HepG2 (cell line): ENCODE results near the gene PCBP4. TPM values are rescaled to one million over a fixed set of nuclear protein-coding genes. Genes with fewer than 3 reads are reported as not detected.

Experiments
- CENPX ChIP-seq: sonication (generic); formaldehyde crosslinking; IDR thresholded peaks from 2 replicates; pipeline ENCODE4 v1.9.0; 2021; ENCODE audit warnings: mild to moderate bottlenecking, missing genetic modification reagents, moderate library complexity
- DR1 ChIP-seq: sonication (generic); formaldehyde crosslinking; IDR thresholded peaks from 2 replicates; pipeline ENCODE4 v1.8.0; 2021; ENCODE audit warnings: mild to moderate bottlenecking, missing genetic modification reagents, inconsistent platforms
- GTF3A ChIP-seq: sonication (generic); formaldehyde crosslinking; conservative IDR thresholded peaks from 2 replicates; pipeline ENCODE4 v1.4.0; 2020; ENCODE audit warnings: mild to moderate bottlenecking, missing genetic modification reagents
- KAT2B ChIP-seq: fragments of 150-350 bp; IDR thresholded peaks from 2 replicates; pipeline ENCODE4 v1.6.1; 2014; ENCODE audit warnings: low read depth, low read length, borderline replicate concordance
- MEIS1 ChIP-seq: sonication (generic); formaldehyde crosslinking; IDR thresholded peaks from 2 replicates; pipeline ENCODE4 v1.9.0; 2021; ENCODE audit warnings: mild to moderate bottlenecking, missing genetic modification reagents, moderate library complexity, borderline replicate concordance
- NFKB2 ChIP-seq: sonication (generic); formaldehyde crosslinking; IDR thresholded peaks from 2 replicates; pipeline ENCODE4 v1.4.0; 2020; ENCODE audit warnings: missing genetic modification reagents, borderline replicate concordance
- NR1H2 ChIP-seq: sonication (generic); formaldehyde crosslinking; IDR thresholded peaks from 2 replicates; pipeline ENCODE4 v1.8.1; 2022; ENCODE audit warnings: low read depth, missing genetic modification reagents, borderline replicate concordance
- PHF20 ChIP-seq: sonication (generic); formaldehyde crosslinking; IDR thresholded peaks from 2 replicates; pipeline ENCODE4 v1.5.0; 2020; ENCODE audit warnings: mild to moderate bottlenecking, missing genetic modification reagents
- PHF5A ChIP-seq: IDR thresholded peaks from one replicate; pipeline ENCODE4 v1.6.1; 2018; ENCODE audit warnings: low read depth, missing genetic modification reagents; ENCODE audit not compliant: unreplicated experiment
- RFX5 ChIP-seq: IDR thresholded peaks from 2 replicates; pipeline ENCODE4 v1.6.1; 2011; ENCODE audit warnings: low read depth, low read length, improper control_type of control experiment
- SNAPC2 ChIP-seq: sonication (generic); formaldehyde crosslinking; IDR thresholded peaks from 2 replicates; pipeline ENCODE4 v1.8.1; 2022; ENCODE audit warnings: mild to moderate bottlenecking, missing genetic modification reagents
- SP140L ChIP-seq: sonication (generic); formaldehyde crosslinking; IDR thresholded peaks from 2 replicates; pipeline ENCODE4 v1.4.0; 2020; ENCODE audit warnings: missing genetic modification reagents, borderline replicate concordance
- ZNF138 ChIP-seq: sonication (generic); formaldehyde crosslinking; IDR thresholded peaks from 2 replicates; pipeline ENCODE4 v1.5.0; 2020; ENCODE audit warnings: mild to moderate bottlenecking, low read depth, missing genetic modification reagents
- ZNF572 ChIP-seq: sonication (generic); formaldehyde crosslinking; IDR thresholded peaks from 2 replicates; pipeline ENCODE4 v1.5.1; 2020; ENCODE audit warnings: mild to moderate bottlenecking, missing genetic modification reagents
- ZNF644 ChIP-seq: IDR thresholded peaks from 2 replicates; pipeline ENCODE4 v1.6.1; 2016; ENCODE audit warnings: low read depth
- ZNF790 ChIP-seq: sonication (generic); formaldehyde crosslinking; IDR thresholded peaks from 2 replicates; pipeline ENCODE4 v1.8.0; 2022; ENCODE audit warnings: missing genetic modification reagents, mild to moderate bottlenecking, borderline replicate concordance
- polyA plus RNA-seq, 8 experiments: library from polyadenylated mRNA; depleted of rRNA in 3 of 8; stranded (reverse) in 7 of 8; unstranded in 1 of 8; fragments of >200 nt; fragmentation: Illumina TruSeq in 4 of 8; extraction: Trizol in 4 of 8; gene quantifications; 2 replicates each; pipeline versions ENCODE4 v1.2.1 to v1.2.3, GENCODE V29; 2011 to 2016; ENCODE audit warnings: low read depth in 4 of 8, missing spikeins in 1 of 8, mixed read lengths in 1 of 8; ENCODE audit not compliant: insufficient read depth in 1 of 8
- total RNA-seq, 5 experiments: library from RNA; depleted of rRNA; stranded (reverse); fragments of >200 nt; fragmentation: Illumina TruSeq; extraction: Trizol; gene quantifications; 2 replicates each; pipeline ENCODE4 v1.2.3, GENCODE V29; 2016; ENCODE audit warnings: low read depth in 1 of 5
- TF ChIP-seq, protein P1 (sequence below): sonication (generic); formaldehyde crosslinking; IDR thresholded peaks from 2 replicates; pipeline ENCODE4 v1.8.0; 2022; ENCODE audit warnings: mild to moderate bottlenecking, missing genetic modification reagents, borderline replicate concordance
- TF ChIP-seq, protein P2 (sequence below), 2 experiments: IDR thresholded peaks; 2 replicates each; pipeline ENCODE4 v1.6.1; 2011 to 2012; ENCODE audit warnings: low read length in 2 of 2, borderline replicate concordance in 1 of 2, low read depth in 1 of 2, mild to moderate bottlenecking in 1 of 2, moderate library complexity in 1 of 2
- TF ChIP-seq, protein P3 (sequence below): sonication (generic); formaldehyde crosslinking; IDR thresholded peaks from 2 replicates; pipeline ENCODE4 v1.5.0; 2020; ENCODE audit warnings: mild to moderate bottlenecking, missing genetic modification reagents
- TF ChIP-seq, protein P4 (sequence below): sonication (generic); formaldehyde crosslinking; IDR thresholded peaks from 2 replicates; pipeline ENCODE4 v1.4.0; 2020; ENCODE audit warnings: mild to moderate bottlenecking, missing genetic modification reagents, borderline replicate concordance

The PCBP4 gene
- total and polyA plus RNA-seq, 2 of the 13 experiments (the other 11 are each of a cell fraction or from before 2014, with no cell fraction given): 36.8 to 51.3 TPM

DNA sequence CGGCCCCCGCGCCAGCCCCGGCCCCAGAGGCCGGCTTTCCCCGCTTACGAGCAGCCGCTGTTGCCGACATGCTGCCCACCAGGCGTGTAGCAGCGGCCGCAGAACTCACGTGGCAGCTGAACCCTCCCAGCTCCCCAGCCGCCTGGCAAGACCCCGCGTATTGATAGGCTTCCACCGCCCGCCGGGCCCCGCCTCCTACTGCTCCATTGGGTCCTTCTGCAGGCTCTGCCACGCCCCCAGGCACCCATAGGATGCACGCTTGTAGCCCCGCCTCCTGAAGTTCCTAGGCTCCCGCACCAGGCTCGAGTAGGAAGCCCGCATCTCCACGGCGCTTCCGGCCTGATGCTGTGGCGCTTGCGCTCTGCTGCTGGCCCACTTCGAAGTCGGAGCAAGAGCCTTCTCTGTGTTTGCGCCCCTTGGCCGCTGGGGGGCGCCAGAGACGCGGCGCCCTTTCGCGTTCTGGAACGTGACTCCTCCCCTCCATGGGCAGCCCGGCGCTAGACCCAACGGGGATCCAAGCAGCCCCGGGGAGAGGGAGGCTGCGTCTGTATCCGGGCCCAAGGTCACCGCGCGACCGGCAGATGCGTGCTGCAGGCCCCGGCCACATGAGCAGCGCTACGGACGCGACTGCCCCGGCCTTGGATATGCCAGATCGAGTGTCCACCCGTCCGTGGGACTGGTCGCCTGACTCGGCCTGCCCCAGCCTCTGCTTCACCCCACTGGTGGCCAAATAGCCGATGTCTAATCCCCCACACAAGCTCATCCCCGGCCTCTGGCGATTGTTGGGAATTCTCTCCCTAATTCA lies 25.3 kb downstream of the PCBP4 start, which contains the start of the genes PARP3 and RRP9 (continued):
- TF ChIP-seq, protein P1, sequence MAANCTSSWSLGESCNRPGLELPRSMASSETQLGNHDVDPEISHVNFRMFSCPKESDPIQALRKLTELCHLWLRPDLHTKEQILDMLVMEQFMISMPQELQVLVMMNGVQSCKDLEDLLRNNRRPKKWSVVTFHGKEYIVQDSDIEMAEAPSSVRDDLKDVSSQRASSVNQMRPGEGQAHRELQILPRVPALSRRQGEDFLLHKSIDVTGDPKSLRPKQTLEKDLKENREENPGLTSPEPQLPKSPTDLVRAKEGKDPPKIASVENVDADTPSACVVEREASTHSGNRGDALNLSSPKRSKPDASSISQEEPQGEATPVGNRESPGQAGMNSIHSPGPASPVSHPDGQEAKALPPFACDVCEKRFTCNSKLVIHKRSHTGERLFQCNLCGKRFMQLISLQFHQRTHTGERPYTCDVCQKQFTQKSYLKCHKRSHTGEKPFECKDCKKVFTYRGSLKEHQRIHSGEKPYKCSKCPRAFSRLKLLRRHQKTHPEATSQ (CRISPR knock-in tag): no peak
- TF ChIP-seq SNAPC2 (CRISPR knock-in tag) (no peak), ZNF790 (CRISPR knock-in tag) (0 out of 2 replicates have a peak, but pooled peaks have one; percentile 51), ZNF572 (CRISPR knock-in tag) (no peak), RFX5 (no peak), PHF5A (CRISPR knock-in tag) (peak; percentile 76), DR1 (peak; percentile 87), NFKB2 (CRISPR knock-in tag) (peak; percentile 82; the same call in 1 of the 2 replicates), GTF3A (CRISPR knock-in tag) (peak; percentile 85; the same call in 1 of the 2 replicates), NR1H2 (CRISPR knock-in tag) (peak; percentile 25; the same call in 1 of the 2 replicates), KAT2B (no peak), ZNF138 (CRISPR knock-in tag) (peak; percentile 83), MEIS1 (CRISPR knock-in tag) (peak; percentile 89; the same call in 1 of the 2 replicates), SP140L (CRISPR knock-in tag) (no peak), CENPX (CRISPR knock-in tag) (no peak), ZNF644 (no peak), PHF20 (CRISPR knock-in tag) (peak; percentile 63)
- TF ChIP-seq, protein P2, sequence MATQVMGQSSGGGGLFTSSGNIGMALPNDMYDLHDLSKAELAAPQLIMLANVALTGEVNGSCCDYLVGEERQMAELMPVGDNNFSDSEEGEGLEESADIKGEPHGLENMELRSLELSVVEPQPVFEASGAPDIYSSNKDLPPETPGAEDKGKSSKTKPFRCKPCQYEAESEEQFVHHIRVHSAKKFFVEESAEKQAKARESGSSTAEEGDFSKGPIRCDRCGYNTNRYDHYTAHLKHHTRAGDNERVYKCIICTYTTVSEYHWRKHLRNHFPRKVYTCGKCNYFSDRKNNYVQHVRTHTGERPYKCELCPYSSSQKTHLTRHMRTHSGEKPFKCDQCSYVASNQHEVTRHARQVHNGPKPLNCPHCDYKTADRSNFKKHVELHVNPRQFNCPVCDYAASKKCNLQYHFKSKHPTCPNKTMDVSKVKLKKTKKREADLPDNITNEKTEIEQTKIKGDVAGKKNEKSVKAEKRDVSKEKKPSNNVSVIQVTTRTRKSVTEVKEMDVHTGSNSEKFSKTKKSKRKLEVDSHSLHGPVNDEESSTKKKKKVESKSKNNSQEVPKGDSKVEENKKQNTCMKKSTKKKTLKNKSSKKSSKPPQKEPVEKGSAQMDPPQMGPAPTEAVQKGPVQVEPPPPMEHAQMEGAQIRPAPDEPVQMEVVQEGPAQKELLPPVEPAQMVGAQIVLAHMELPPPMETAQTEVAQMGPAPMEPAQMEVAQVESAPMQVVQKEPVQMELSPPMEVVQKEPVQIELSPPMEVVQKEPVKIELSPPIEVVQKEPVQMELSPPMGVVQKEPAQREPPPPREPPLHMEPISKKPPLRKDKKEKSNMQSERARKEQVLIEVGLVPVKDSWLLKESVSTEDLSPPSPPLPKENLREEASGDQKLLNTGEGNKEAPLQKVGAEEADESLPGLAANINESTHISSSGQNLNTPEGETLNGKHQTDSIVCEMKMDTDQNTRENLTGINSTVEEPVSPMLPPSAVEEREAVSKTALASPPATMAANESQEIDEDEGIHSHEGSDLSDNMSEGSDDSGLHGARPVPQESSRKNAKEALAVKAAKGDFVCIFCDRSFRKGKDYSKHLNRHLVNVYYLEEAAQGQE (IDR thresholded peaks at IDR 0.05; ENCODE audit: borderline replicate concordance in 1 of 2, low read depth in 1 of 2, low read length in 2 of 2): peak in 1 of 2 experiments; percentile 36; a peak in 1 of 4 replicates
- TF ChIP-seq, protein P3, sequence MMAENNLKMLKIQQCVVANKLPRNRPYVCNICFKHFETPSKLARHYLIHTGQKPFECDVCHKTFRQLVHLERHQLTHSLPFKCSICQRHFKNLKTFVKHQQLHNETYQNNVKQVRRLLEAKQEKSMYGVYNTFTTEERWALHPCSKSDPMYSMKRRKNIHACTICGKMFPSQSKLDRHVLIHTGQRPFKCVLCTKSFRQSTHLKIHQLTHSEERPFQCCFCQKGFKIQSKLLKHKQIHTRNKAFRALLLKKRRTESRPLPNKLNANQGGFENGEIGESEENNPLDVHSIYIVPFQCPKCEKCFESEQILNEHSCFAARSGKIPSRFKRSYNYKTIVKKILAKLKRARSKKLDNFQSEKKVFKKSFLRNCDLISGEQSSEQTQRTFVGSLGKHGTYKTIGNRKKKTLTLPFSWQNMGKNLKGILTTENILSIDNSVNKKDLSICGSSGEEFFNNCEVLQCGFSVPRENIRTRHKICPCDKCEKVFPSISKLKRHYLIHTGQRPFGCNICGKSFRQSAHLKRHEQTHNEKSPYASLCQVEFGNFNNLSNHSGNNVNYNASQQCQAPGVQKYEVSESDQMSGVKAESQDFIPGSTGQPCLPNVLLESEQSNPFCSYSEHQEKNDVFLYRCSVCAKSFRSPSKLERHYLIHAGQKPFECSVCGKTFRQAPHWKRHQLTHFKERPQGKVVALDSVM (CRISPR knock-in tag): peak; percentile 82
- TF ChIP-seq, protein P4, sequence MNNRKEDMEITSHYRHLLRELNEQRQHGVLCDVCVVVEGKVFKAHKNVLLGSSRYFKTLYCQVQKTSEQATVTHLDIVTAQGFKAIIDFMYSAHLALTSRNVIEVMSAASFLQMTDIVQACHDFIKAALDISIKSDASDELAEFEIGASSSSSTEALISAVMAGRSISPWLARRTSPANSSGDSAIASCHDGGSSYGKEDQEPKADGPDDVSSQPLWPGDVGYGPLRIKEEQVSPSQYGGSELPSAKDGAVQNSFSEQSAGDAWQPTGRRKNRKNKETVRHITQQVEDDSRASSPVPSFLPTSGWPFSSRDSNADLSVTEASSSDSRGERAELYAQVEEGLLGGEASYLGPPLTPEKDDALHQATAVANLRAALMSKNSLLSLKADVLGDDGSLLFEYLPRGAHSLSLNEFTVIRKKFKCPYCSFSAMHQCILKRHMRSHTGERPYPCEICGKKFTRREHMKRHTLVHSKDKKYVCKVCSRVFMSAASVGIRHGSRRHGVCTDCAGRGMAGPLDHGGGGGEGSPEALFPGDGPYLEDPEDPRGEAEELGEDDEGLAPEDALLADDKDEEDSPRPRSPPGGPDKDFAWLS (CRISPR knock-in tag): peak; percentile 76; the same call in 1 of the 2 replicates
